Lower leg skin (tissue), 3 donors: ENCODE measurements around the gene LAMTOR2.

Source experiments
- POLR2A ChIP-seq, 2 donors: fragments of 450-650 bp; IDR thresholded peaks; one replicate each; pipeline ENCODE4 v1.6.1; 2016 to 2017; ENCODE audit warnings: antibody characterized with exemption in 2 of 2, mild to moderate bottlenecking in 1 of 2, moderate library complexity in 1 of 2
- TF ChIP-seq, protein P1 (sequence below), 3 donors: fragments of 450-650 bp; IDR thresholded peaks; one replicate each; pipeline ENCODE4 v1.5.1; 2016; ENCODE audit warnings: antibody characterized with exemption in 3 of 3, mild to moderate bottlenecking in 3 of 3, moderate library complexity in 2 of 3

DNA sequence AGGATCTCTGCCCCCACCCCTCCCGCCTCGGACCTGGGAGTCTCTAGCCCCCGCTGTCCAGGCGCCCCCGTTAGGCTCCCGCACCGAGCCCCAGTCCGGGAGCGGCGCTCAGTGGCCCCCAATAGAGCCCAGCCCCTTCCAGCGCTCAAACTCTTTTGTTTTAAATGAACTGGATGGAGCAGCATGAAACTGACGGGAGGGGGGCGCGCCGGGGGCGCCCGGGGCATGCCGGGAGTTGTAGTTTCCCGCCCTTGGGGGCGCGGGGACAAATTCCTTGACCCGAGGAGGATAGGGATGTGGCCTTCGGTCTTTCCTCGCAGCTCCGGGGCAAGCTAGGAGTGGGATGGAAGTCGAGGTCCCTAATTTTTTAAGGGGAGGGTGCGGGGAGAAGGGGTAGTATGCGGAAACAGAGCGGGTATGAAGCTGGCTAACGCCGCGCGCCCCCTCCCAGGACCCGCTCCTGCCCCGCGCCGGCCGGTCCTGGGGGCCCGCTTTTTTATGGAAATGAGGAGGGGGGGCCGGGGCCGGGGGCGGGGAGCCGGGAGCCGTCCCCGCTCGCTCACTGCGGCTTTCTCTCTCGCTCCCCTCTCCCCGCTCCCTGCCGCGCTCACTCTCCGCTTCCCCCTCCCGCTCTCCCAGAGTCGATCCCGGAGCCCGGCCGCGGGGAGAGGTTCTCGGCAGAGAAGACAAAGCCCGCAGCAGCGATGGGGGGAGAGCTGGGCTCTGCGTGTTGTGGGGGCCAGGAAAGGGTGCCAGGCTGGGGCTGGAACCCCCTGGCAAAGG lies 27.9 kb downstream of the LAMTOR2 start, which contains the start of gene MEX3A:
- TF ChIP-seq, protein P1, sequence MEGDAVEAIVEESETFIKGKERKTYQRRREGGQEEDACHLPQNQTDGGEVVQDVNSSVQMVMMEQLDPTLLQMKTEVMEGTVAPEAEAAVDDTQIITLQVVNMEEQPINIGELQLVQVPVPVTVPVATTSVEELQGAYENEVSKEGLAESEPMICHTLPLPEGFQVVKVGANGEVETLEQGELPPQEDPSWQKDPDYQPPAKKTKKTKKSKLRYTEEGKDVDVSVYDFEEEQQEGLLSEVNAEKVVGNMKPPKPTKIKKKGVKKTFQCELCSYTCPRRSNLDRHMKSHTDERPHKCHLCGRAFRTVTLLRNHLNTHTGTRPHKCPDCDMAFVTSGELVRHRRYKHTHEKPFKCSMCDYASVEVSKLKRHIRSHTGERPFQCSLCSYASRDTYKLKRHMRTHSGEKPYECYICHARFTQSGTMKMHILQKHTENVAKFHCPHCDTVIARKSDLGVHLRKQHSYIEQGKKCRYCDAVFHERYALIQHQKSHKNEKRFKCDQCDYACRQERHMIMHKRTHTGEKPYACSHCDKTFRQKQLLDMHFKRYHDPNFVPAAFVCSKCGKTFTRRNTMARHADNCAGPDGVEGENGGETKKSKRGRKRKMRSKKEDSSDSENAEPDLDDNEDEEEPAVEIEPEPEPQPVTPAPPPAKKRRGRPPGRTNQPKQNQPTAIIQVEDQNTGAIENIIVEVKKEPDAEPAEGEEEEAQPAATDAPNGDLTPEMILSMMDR (IDR thresholded peaks at IDR 0.05) = no peak
- TF ChIP-seq POLR2A (IDR thresholded peaks at IDR 0.05) = no peak
